Adipose tissue (tissue), 3 donors: Measurements from ENCODE around the gene ARHGAP36. TPM values are rescaled to one million over a fixed set of nuclear protein-coding genes. Genes with fewer than 3 reads are reported as not detected.

ENCODE experiments used
- H3K27ac ChIP-seq: one replicate; pipeline ENCODE4 v1.5.1; 2013; ENCODE audit warnings: low read depth, low read length
- WGBS, 3 donors: extraction: QIAGEN DNeasy Blood & Tissue Kit; methylation state at CpG; one replicate each; pipeline ENCODE4 v1.1.7; 2013; 5-methylcytosine and 5-hydroxymethylcytosine counted together
- polyA plus RNA-seq, 3 donors: library from polyadenylated mRNA; stranded (reverse); fragments of 200-250 nt; gene quantifications; one replicate each; pipeline ENCODE4 v1.2.3, GENCODE V29; 2013
- donor health status: healthy with polysubstance abuse.
- donor health status: Bipolar disorder and iron deficiency.
- donor health status: healthy.

The ARHGAP36 gene, protein sequence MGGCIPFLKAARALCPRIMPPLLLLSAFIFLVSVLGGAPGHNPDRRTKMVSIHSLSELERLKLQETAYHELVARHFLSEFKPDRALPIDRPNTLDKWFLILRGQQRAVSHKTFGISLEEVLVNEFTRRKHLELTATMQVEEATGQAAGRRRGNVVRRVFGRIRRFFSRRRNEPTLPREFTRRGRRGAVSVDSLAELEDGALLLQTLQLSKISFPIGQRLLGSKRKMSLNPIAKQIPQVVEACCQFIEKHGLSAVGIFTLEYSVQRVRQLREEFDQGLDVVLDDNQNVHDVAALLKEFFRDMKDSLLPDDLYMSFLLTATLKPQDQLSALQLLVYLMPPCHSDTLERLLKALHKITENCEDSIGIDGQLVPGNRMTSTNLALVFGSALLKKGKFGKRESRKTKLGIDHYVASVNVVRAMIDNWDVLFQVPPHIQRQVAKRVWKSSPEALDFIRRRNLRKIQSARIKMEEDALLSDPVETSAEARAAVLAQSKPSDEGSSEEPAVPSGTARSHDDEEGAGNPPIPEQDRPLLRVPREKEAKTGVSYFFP
- polyA plus RNA-seq = not detected

DNA sequence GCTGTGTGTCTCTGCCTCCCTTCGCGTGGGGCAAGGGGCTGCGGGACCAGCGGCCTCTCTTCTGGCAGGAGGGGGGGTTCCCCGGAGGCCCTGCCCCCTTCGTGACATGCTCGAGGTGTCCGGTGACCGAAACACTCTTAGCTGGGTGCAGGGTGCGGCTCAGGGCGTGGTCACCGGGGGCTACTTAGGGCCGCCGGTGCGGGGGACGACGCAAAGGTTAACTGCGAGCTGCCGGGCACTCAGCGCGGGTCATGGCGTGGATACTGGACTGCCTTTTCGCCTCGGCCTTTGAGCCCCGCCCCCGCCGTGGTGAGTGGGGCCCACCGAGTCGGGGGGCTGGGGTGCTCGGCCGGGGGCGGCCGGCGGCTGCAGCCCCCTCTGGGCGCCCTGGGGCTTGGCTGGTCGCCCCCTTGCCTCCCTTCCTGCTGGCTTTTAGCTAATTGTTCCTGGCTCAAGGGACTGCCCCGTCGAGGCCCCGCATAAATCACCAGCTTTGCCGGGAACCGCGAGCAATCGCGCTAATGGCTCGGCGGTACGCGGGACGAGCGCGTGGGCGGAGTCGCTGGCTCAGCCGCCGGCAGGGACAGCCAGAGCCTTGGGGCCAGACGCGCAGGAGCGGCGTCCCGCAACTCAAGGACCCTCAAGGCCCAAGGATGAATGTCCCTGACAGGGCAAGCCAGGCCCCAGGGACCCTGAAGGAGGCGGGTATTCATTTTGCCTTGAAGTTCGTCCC is at the start of gene ARHGAP36:
ARHGAP36 (plus strand) TSS at position 211 of the 733 bp plus-strand sequence. CDS start 23,320 bp downstream, outside the sequence.
- no peak within 1 kb of the TSS for H3K27ac ChIP-seq
- 2 to 23% (median 3%) methylated on average over 33 to 62 of the region's 62 CpGs for WGBS, 3 donors

DNA sequence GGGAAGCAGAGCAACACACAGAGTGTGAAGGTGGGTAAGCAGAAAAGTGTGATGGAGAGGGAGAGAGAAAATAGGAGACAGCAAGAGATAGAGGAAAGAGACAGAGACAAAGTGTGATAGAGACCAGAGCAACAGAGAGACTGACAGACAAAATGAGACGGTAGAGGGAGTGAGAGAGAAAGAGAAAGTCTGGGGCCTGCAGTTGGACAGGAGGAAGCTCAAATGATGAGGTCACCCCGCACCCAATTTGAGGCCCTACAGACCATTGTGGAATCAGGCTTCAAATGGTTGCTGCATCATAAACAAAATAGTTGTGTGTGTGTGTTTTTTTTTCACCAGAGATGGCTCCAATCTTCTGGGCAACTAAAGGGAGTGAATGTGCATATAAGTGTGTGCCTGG is 48.0 kb upstream of the ARHGAP36 start:
- WGBS, 3 donors = 59 to 67% (median 66%) methylated on average over 2 of the region's 2 CpGs
- no peak overlapping the region for H3K27ac ChIP-seq

DNA sequence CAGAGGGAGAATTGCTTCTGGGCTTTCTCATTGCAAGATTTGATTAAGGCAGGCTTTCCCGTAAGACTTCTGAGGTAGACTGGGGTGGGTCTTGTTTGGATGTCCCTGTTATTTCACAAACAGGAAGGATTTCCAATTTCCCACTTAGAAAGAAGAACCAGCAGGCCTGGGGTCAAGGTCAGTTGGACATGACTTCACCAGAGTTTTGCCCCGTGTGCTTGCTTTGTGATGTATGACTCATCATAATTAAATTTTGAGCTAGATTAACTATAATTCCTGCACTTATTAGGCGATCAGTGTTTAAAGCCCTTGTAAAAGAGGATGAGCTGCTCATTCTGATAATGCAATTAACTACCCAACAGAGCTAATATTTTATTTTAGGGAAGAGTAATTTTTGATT is 32.8 kb upstream of the ARHGAP36 start:
- no peak overlapping the region for H3K27ac ChIP-seq
- WGBS, 3 donors = 37 to 55% (median 53%) methylated on average over 3 of the region's 3 CpGs

DNA sequence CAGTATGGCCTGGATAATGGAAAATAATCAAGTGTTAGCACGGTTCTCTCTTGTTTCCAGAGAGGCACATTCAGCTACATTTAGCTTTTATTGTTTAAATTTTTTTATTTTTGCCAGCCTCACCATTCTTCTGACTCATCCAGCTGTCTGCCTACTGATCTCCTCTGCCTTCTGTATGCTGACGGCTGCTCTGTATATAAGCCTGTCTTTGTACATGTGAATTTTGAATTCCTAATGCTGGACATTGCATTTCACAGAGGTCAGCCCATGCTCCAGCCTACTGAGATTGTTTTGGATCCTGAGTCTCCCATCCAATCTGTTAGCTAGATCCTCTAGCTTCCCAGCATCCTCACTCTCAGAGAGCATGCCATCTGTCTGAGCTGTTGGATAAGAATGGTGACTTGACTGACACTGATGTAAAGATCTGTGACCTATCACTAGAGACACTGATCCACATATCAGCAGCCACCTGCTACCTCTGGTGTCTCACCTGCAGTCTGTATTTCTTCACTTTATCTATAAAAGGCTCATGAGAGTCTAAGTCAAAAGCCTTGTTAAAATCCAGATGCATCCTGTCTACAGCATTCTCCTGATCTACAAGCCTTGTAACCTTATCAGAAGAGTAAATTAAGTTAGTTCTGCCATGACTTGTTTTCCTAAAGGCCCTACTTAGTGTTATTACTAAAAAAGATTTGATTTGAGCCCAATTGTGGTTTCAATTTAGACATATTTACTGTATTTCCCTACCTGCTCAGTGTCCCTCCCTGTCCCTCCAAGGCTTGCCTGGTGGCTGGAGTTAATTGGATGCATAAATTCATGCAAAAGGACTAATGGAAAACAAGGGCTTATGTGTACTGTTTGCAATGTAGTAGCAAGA is 25.6 kb upstream of the ARHGAP36 start:
- WGBS, 3 donors = 54 to 76% (median 66%) methylated on average over 2 of the region's 2 CpGs
- H3K27ac ChIP-seq = no peak overlapping the region

DNA sequence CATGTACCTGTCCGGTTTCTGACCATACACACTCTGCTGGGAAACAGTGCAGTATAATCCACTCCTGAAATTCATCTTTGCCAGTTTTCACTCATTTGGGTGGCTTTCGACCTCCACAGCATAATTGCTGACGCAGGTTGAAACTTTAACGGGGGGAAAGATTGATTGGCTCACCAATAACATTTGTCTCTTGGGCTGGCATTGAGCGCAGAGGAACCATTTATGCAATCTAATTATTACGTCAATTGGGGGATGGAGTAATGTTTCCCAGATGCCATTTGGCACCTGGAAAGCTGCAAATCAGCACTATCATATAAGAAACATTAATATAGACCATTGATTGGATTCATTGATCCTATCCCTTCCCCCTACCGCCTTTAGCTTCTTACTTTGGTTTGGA is 24.1 kb upstream of the ARHGAP36 start:
- 42 to 75% (median 61%) methylated on average over 7 of the region's 7 CpGs for WGBS, 3 donors

DNA sequence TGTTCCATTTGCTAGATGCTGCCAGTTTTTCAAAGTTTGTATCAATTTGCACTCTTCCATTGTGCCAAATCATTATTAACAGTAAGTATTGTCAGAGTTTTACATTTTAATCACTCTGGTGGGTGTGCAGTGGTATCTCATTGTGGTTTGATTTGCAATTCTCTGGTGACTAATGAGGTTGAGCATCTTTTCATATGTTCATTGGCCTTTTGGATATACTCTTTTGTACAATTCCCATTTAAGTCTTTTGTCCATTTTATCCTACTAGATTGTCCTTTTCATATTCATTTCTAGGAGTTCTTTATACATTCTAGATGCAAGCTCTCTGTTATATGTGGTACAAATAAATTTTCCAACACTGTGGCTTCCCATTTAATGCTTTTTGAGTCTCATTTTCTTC is 17.4 kb upstream of the ARHGAP36 start:
- H3K27ac ChIP-seq = no peak overlapping the region

More for the DNA sequence above, 24.1 kb upstream of the ARHGAP36 start:
- no peak overlapping the region for H3K27ac ChIP-seq

- WGBS, 3 donors = 65 to 70% (median 68%) methylated on average over 6 of the region's 6 CpGs
- no peak overlapping the region for H3K27ac ChIP-seq
These were observed 16.5 kb upstream of the ARHGAP36 start for GRCh38 chrX:131041667-131042066.

GRCh38 chrX:131045726-131046125 is 12.4 kb upstream of the ARHGAP36 start:
- no peak overlapping the region for H3K27ac ChIP-seq
- 30 to 39% (median 36%) methylated on average over 5 of the region's 5 CpGs for WGBS, 3 donors

DNA sequence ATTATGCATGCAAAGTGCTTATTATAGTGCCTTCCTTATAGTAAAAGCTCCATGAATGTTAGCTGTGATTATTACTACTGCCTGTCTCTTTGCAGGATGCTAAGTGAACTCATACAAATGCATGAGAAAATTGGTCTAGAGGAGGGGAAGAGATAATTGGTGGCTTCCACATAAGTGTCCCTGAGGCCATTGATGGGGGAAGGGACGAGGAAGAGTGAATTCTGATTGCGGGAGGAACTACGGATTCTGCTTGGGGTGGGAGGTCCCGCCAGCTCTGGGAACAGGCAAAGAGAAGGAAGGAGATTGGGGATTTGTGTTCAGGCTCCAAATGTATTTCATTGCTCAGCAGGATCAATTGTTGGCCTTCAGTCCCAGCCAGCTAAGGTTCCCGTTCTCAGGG is 11.6 kb upstream of the ARHGAP36 start:
- WGBS, 3 donors = 38 to 45% (median 39%) methylated on average over 5 of the region's 5 CpGs
- H3K27ac ChIP-seq = no peak overlapping the region

GRCh38 chrX:131047180-131047579 is 11.0 kb upstream of the ARHGAP36 start:
- no peak overlapping the region for H3K27ac ChIP-seq
- 66 to 72% (median 67%) methylated on average over 9 of the region's 9 CpGs for WGBS, 3 donors

DNA sequence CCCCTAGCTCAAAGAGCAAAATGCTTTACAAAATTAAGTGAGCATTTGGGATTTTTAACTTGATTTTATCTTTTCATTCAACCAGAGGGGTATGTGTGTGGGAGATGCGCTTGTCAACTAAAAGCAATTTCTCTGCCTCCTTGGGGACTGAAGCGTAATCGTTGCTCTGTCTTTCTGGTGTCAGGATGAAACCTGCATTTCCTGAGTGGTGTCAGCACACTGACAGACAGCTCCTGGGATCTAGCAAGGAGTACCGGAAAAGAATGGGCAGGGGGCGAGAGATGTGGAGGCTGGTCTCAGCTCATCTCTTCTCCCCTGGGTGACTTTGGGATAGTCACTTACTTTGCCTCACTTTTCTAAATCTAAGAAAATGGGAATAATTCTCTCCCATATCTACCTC is 5.1 kb upstream of the ARHGAP36 start:
- 80 to 82% (median 81%) methylated on average over 5 of the region's 5 CpGs for WGBS, 3 donors
- H3K27ac ChIP-seq = no peak overlapping the region

DNA sequence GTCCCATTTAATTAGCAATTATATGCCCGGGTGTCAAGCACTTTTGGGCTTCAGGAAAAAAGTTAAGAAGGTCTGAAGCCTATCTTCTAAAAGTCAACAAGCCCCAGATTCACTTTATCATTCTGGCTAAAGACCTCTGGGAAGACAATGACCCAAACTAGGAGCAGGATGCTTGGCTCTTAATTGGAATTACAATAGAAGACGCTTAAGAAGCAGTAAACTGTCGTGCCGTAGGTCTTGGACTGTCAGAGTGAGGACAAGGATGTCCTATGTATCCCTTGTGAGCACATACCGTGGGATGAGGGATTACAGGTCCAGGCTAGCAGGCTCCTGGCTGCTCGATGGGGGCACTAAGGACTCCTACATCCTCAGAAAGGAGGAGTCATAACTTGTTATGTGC is 3.2 kb upstream of the ARHGAP36 start:
- WGBS, 3 donors = 49 to 56% (median 53%) methylated on average over 6 of the region's 6 CpGs

DNA sequence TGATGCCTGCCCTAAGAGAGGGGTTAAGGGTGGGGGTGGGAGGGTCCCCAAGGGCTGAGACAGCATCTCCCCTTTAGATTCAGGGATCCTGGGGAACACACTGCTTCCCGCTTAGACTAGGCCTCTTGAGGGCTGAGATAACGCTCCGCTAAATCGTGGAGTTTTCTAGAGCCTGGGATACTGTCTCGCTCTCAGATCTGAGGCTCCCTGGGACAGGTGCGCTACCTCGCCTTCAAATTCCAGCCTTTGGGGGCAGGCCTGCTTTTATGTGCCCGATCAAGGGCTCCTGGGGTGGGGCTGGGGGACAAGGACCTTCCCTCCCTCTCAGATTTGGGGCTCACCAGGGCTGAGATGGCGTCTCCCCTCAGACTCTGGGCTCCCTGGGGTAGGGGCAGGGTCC is 440 bp upstream of the ARHGAP36 start:
- WGBS, 3 donors = 26 to 45% (median 40%) methylated on average over 5 to 9 of the region's 9 CpGs

More for the DNA sequence above, 3.2 kb upstream of the ARHGAP36 start:
- no peak overlapping the region for H3K27ac ChIP-seq

GRCh38 chrX:131059246-131059645 is 1.1 kb downstream of the ARHGAP36 start:
- WGBS, 3 donors = 44 to 88% (median 58%) methylated on average over 1 to 2 of the region's 2 CpGs
- no peak overlapping the region for H3K27ac ChIP-seq

More for the DNA sequence above, 440 bp upstream of the ARHGAP36 start:
- no peak overlapping the region for H3K27ac ChIP-seq

- H3K27ac ChIP-seq = no peak overlapping the region
- 74 to 97% (median 96%) methylated on average over 3 of the region's 3 CpGs for WGBS, 3 donors
These were observed 2.0 kb downstream of the ARHGAP36 start for GRCh38 chrX:131060147-131060546.

DNA sequence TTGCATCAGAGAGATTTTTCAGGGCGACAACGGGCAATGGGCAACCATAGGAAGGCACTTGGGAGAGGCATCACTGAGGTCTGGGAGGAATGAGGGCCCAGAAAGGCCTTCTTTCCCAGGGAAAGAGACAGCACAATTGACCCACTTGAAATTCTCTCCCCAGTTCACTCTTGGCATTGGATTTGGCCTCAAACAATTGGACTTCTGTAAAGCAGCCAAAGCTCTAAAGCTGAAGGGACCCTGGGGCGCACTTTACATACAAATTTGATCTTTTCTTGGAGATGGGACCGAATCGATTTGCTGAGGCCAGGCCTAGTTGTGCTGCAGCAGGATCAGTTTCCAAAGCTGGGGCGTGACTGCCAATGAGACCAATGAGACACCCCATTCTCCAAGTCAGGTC is 3.2 kb downstream of the ARHGAP36 start:
- H3K27ac ChIP-seq = no peak overlapping the region
- 72 to 86% (median 78%) methylated on average over 6 of the region's 6 CpGs for WGBS, 3 donors

- H3K27ac ChIP-seq = no peak overlapping the region
- 26 to 33% (median 29%) methylated on average over 3 of the region's 3 CpGs for WGBS, 3 donors
These were observed 5.5 kb downstream of the ARHGAP36 start for GRCh38 chrX:131063613-131064012.

GRCh38 chrX:131066237-131066636 is 8.1 kb downstream of the ARHGAP36 start:
- no peak overlapping the region for H3K27ac ChIP-seq
- 49 to 59% (median 50%) methylated on average over 3 of the region's 3 CpGs for WGBS, 3 donors
